HCT116 (cell line): ENCODE measurements around the gene MADD. TPM values are rescaled to one million over a fixed set of nuclear protein-coding genes. Genes with fewer than 3 reads are reported as not detected.

Experiments
- ATAC-seq: fragments of 200-7000 bp; cut with Tn5 transposase; 2 replicates; pipeline ENCODE4 v1.9.1; 2020; ENCODE audit warnings: mild to moderate bottlenecking, moderate library complexity
- BruUV-seq: library from RNA; stranded (reverse); fragments of 400-500 nt; replicated peaks from 2 replicates; lab custom pipeline; 2021; lab: Mats Ljungman, UMichigan
- CTCF ChIA-PET: fragments of 300-600 bp; sonication (Branson Sonifier 250); formaldehyde crosslinking; loops from one replicate; lab custom pipeline; 2021; ENCODE audit warnings: antibody characterized with exemption; lab: Charles Lee
- POLR2A ChIA-PET: fragments of 300-600, 350-600 bp; sonication (Branson Sonifier 250); formaldehyde crosslinking; loops from one replicate; lab custom pipeline; 2021; ENCODE audit warnings: antibody characterized with exemption; lab: Charles Lee
- RAD21 ChIA-PET, 2 experiments: fragments of 300-600 bp; sonication (Branson Sonifier 250); formaldehyde crosslinking; loops; one replicate each; lab custom pipeline; 2023; ENCODE audit warnings: low total read pairs in 2 of 2; ENCODE audit not compliant: uncharacterized antibody in 2 of 2, unreplicated experiment in 2 of 2, low non-redundant PET in 1 of 2; lab: Charles Lee
- DNase-seq: peaks from one replicate; pipeline ENCODE4 v3.0.0-alpha.2; 2010; ENCODE audit warnings: low read depth, low spot score
- H2AFZ ChIP-seq: fragments of 200-600 bp; shearing (Covaris generic), sonication (generic); 2 replicates; pipeline ENCODE4 v1.6.1; 2017; ENCODE audit warnings: low read depth, mixed run types, mixed read lengths, antibody characterized with exemption, low read length; ENCODE audit not compliant: poor library complexity, severe bottlenecking
- H3K27ac ChIP-seq: 2 replicates; pipeline ENCODE4 v1.5.1; 2012; ENCODE audit warnings: low read depth, low read length
- H3K27me3 ChIP-seq: fragments of 200-600 bp; sonication (generic); 2 replicates; pipeline ENCODE4 v1.6.1; 2016; ENCODE audit warnings: mixed run types, low read length, mixed read lengths; ENCODE audit not compliant: insufficient read depth
- H3K36me3 ChIP-seq, 2 experiments: fragments of 200-500 bp in 1 of 2; fragments of 200-600 bp in 1 of 2; sonication (Bioruptor generic) in 1 of 2; sonication (generic) in 1 of 2; 2 replicates each; pipeline versions ENCODE4 v1.5.1 to v1.6.1; 2014 to 2016; ENCODE audit warnings: low read length in 2 of 2, inconsistent platforms in 1 of 2, mixed read lengths in 1 of 2, mixed run types in 1 of 2; ENCODE audit not compliant: insufficient read depth in 2 of 2, control insufficient read depth in 1 of 2
- H3K4me1 ChIP-seq, 2 experiments: fragments of 200-600 bp in 1 of 2; sonication (generic) in 1 of 2; 2 replicates each; pipeline versions ENCODE4 v1.5.1 to v1.6.1; 2012 to 2017; ENCODE audit warnings: low read length in 2 of 2, inconsistent platforms in 1 of 2, mild to moderate bottlenecking in 1 of 2, mixed read lengths in 1 of 2, mixed run types in 1 of 2, moderate library complexity in 1 of 2; ENCODE audit not compliant: insufficient read depth in 2 of 2, control insufficient read depth in 1 of 2
- H3K4me2 ChIP-seq: fragments of 200-600 bp; sonication (generic); 2 replicates; pipeline ENCODE4 v1.6.1; 2017; ENCODE audit warnings: mixed run types, low read length, mixed read lengths
- H3K4me3 ChIP-seq, 2 experiments: fragments of 200-600 bp in 1 of 2; sonication (generic) in 1 of 2; replicated peaks in 1 of 2; 2 replicates each; pipeline ENCODE4 v1.5.1; 2011 to 2016; ENCODE audit warnings: low read length in 2 of 2, control low read depth in 1 of 2, low read depth in 1 of 2, mild to moderate bottlenecking in 1 of 2, mixed read lengths in 1 of 2, mixed run types in 1 of 2
- H3K79me2 ChIP-seq: fragments of 200-600 bp; sonication (generic); 2 replicates; pipeline ENCODE4 v1.6.1; 2017; ENCODE audit warnings: mild to moderate bottlenecking, mixed run types, low read length, moderate library complexity, mixed read lengths; ENCODE audit not compliant: insufficient read depth
- H3K9ac ChIP-seq: fragments of 200-600 bp; sonication (generic); 2 replicates; pipeline ENCODE4 v1.6.1; 2016; ENCODE audit warnings: low read length, mixed read lengths
- H3K9me2 ChIP-seq: fragments of 200-600 bp; sonication (generic), shearing (Covaris generic); 2 replicates; pipeline ENCODE4 v1.6.1; 2017; ENCODE audit warnings: mixed run types, mild to moderate bottlenecking, moderate library complexity; ENCODE audit not compliant: insufficient read depth
- H3K9me3 ChIP-seq, 2 experiments: fragments of 200-500 bp in 1 of 2; fragments of 200-600 bp in 1 of 2; sonication (Bioruptor generic) in 1 of 2; sonication (generic) in 1 of 2; 2 replicates each; pipeline ENCODE4 v1.6.1; 2014 to 2017; ENCODE audit warnings: low read length in 2 of 2, mixed read lengths in 2 of 2, inconsistent platforms in 1 of 2, low read depth in 1 of 2, mild to moderate bottlenecking in 1 of 2, mixed run types in 1 of 2, moderate library complexity in 1 of 2; ENCODE audit not compliant: control insufficient read depth in 1 of 2, insufficient read depth in 1 of 2
- H4K20me1 ChIP-seq: fragments of 200-600 bp; sonication (generic), shearing (Covaris generic); 2 replicates; pipeline ENCODE4 v1.6.1; 2017; ENCODE audit warnings: mixed run types, mild to moderate bottlenecking, moderate library complexity; ENCODE audit not compliant: insufficient read depth
- CBX3 ChIP-seq: IDR thresholded peaks from 2 replicates; pipeline ENCODE4 v1.6.1; 2012; ENCODE audit warnings: low read depth
- CEBPB ChIP-seq: IDR thresholded peaks from 2 replicates; pipeline ENCODE4 v1.6.1; 2012; ENCODE audit warnings: low read depth
- EGR1 ChIP-seq: IDR thresholded peaks from 2 replicates; pipeline ENCODE4 v1.6.1; 2012; ENCODE audit warnings: low read depth
- EZH2 ChIP-seq: fragments of 200-600 bp; sonication (generic); IDR thresholded peaks from 2 replicates; pipeline ENCODE4 v1.6.1; 2017; ENCODE audit warnings: antibody characterized with exemption, mixed run types
- EZH2phosphoT487 ChIP-seq: fragments of 200-600 bp; IDR thresholded peaks from 2 replicates; pipeline ENCODE4 v1.6.1; 2018; ENCODE audit warnings: antibody characterized with exemption, borderline replicate concordance
- FOSL1 ChIP-seq: IDR thresholded peaks from 2 replicates; pipeline ENCODE4 v1.6.1; 2012; ENCODE audit warnings: low read depth
- JUND ChIP-seq: IDR thresholded peaks from 2 replicates; pipeline ENCODE4 v1.6.1; 2012
- SP1 ChIP-seq: IDR thresholded peaks from 2 replicates; pipeline ENCODE4 v1.6.1; 2012; ENCODE audit warnings: low read depth
- YY1 ChIP-seq: IDR thresholded peaks from 2 replicates; pipeline ENCODE4 v1.6.1; 2011; ENCODE audit warnings: low read length, low read depth, moderate library complexity, mild to moderate bottlenecking; ENCODE audit not compliant: insufficient replicate concordance; ENCODE audit errors: extremely low read depth
- ZNF274 ChIP-seq: fragments of 200-500 bp; sonication (Bioruptor generic); IDR thresholded peaks from 2 replicates; pipeline ENCODE4 v1.6.1; 2014; ENCODE audit warnings: mild to moderate bottlenecking, low read depth, low read length, inconsistent platforms
- intact Hi-C: fragments of 100-400 bp; cut with micrococcal nuclease; formaldehyde crosslinking; loops from 2 replicates; pipeline ENCODE4 v1.10.0; 2022
- total RNA-seq: library from RNA; stranded (reverse); gene quantifications from one replicate; pipeline ENCODE4 v1.2.1, GENCODE V29; 2021; ENCODE audit not compliant: unreplicated experiment
- TF ChIP-seq, protein P1 (sequence below): IDR thresholded peaks from 2 replicates; pipeline ENCODE4 v1.6.1; 2012; ENCODE audit warnings: low read depth
- TF ChIP-seq, protein P2 (sequence below), 3 experiments: fragments of 200-600 bp in 1 of 3; sonication (generic) in 1 of 3; IDR thresholded peaks in 2 of 3; conservative IDR thresholded peaks in 1 of 3; 2 replicates each; pipeline ENCODE4 v1.5.1; 2012 to 2017; ENCODE audit warnings: low read depth in 2 of 3, low read length in 2 of 3, antibody characterized with exemption in 1 of 3, borderline replicate concordance in 1 of 3, control low read depth in 1 of 3, mild to moderate bottlenecking in 1 of 3, mixed read lengths in 1 of 3, mixed run types in 1 of 3, moderate library complexity in 1 of 3; ENCODE audit not compliant: insufficient read depth in 1 of 3
- TF ChIP-seq, protein P3 (sequence below): IDR thresholded peaks from 2 replicates; pipeline ENCODE4 v1.6.1; 2012

Gene MADD
- total RNA-seq, 1 experiment from 2014 or later: 37.1 TPM

DNA sequence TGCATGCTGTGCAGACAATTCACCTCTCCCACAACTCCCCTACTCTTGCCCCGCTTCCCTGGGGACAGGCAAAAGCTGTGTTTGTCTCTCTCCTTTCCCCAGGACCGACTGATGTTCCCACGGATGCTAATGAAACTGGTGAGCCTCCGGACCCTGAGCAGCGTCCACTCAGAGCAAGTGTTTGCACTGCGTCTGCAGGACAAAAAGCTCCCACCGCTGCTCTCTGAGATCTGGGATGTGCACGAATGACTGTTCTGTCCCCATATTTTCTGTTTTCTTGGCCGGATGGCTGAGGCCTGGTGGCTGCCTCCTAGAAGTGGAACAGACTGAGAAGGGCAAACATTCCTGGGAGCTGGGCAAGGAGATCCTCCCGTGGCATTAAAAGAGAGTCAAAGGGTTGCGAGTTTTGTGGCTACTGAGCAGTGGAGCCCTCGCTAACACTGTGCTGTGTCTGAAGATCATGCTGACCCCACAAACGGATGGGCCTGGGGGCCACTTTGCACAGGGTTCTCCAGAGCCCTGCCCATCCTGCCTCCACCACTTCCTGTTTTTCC, 1.4 kb upstream of the MADD start:
- H3K9ac ChIP-seq: peak overlapping the region; percentile 78
- intact Hi-C loops: no loop called here
- H3K79me2 ChIP-seq: peaks cover 28% of the 10 kb centered on the region
- H3K27ac ChIP-seq: peak overlapping the region; percentile 89
- H3K4me2 ChIP-seq: peak overlapping the region; percentile 83
- TSS peak; percentile 72 for BruUV-seq
- H4K20me1 ChIP-seq: no peaks in the 10 kb centered on the region
- no peak for ATAC-seq
- CTCF ChIA-PET: no interaction called here
- H3K4me1 ChIP-seq: peaks cover 22 to 47% of the 10 kb centered on the region in 2 experiments
- H3K36me3 ChIP-seq: no peaks in the 10 kb centered on the region
- H3K4me3 ChIP-seq: peak overlapping the region; percentile 59 to 76
- RAD21 ChIA-PET: no interaction called here
- no peak for TF ChIP-seq YY1
- no peak for TF ChIP-seq CBX3
- no peak for TF ChIP-seq ZNF274
- TF ChIP-seq EZH2: no peak
- TF ChIP-seq EZH2phosphoT487: no peak
- no peaks in the 10 kb centered on the region for H3K27me3 ChIP-seq
- no peaks in the 10 kb centered on the region for H3K9me2 ChIP-seq
- POLR2A ChIA-PET: interaction anchor here (0.5 kb wide), 1 partner anchor 668 kb away, joined by 3 read pairs; no protein-coding TSS in a partner anchor
- no peaks in the 10 kb centered on the region for H3K9me3 ChIP-seq
- no peak overlapping the region for H2AFZ ChIP-seq
- DNase-seq: no peak

DNA sequence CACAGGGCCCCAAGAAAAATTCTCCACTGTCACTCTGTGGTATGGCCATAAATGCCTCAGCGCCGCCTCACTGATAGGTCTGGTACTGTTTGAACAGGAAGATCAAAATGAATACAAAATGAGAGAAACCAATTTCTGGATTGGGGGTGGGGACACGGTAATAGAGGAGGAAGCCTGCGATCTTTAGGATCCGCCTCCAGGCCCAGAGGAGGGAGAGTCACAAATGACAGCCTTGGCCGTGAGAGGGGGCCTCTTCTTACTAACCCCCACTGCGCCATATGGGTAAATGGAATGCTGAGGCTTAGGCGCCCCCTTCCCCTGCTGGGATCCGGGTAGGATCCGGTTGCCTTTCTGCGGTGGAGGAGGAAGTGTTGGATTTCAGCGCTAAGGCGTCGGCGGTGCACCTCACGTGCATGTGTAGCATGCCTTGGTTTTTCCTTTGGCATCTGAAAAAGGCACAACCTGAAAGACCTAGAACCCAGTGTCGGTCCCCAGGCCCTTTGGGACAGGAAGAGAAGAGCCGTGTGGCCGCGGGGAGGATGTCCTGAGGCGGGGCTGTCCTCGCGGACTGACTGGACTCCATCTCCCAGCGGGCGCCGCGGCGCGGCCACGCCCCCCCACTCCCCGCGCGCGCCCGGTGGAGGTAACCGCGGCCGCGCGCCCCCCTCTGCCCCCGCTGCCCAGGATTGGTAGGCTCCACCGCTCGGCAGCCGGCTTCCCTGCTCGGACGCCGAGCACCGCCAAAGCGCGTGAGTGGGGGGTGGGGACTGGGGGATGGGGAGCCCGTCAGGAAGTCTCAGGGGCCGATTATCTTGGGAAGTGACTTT, 718 bp upstream of the MADD start:
- ChIA-PET CTCF (no interaction called here), RAD21 (no interaction called here), POLR2A (interaction anchor here (0.5 kb wide), 1 partner anchor 667 kb away, joined by 3 read pairs; no protein-coding TSS in a partner anchor)
- H3K9ac ChIP-seq: peak overlapping the region; percentile 78
- DNase-seq: peak; percentile 47
- no peaks in the 10 kb centered on the region for H3K27me3 ChIP-seq
- peaks cover 22 to 47% of the 10 kb centered on the region in 2 experiments for H3K4me1 ChIP-seq
- intact Hi-C loops: no loop called here
- H3K36me3 ChIP-seq: no peaks in the 10 kb centered on the region
- peaks cover 35% of the 10 kb centered on the region for H3K79me2 ChIP-seq
- peak overlapping the region; percentile 89 for H3K27ac ChIP-seq
- no peaks in the 10 kb centered on the region for H3K9me3 ChIP-seq
- peak overlapping the region; percentile 83 for H3K4me2 ChIP-seq
- peak overlapping the region; percentile 59 to 76 for H3K4me3 ChIP-seq
- ATAC-seq: peak; percentile 72
- H2AFZ ChIP-seq: peak overlapping the region; percentile 24
- no peaks in the 10 kb centered on the region for H4K20me1 ChIP-seq
- H3K9me2 ChIP-seq: no peaks in the 10 kb centered on the region
- no TSS peak for BruUV-seq
- TF ChIP-seq FOSL1 (no peak), JUND (no peak), EZH2phosphoT487 (no peak), SP1 (peak; percentile 33), CEBPB (no peak), EGR1 (0 out of 2 replicates have a peak, but pooled peaks have one; percentile 22)
- TF ChIP-seq, protein P1, sequence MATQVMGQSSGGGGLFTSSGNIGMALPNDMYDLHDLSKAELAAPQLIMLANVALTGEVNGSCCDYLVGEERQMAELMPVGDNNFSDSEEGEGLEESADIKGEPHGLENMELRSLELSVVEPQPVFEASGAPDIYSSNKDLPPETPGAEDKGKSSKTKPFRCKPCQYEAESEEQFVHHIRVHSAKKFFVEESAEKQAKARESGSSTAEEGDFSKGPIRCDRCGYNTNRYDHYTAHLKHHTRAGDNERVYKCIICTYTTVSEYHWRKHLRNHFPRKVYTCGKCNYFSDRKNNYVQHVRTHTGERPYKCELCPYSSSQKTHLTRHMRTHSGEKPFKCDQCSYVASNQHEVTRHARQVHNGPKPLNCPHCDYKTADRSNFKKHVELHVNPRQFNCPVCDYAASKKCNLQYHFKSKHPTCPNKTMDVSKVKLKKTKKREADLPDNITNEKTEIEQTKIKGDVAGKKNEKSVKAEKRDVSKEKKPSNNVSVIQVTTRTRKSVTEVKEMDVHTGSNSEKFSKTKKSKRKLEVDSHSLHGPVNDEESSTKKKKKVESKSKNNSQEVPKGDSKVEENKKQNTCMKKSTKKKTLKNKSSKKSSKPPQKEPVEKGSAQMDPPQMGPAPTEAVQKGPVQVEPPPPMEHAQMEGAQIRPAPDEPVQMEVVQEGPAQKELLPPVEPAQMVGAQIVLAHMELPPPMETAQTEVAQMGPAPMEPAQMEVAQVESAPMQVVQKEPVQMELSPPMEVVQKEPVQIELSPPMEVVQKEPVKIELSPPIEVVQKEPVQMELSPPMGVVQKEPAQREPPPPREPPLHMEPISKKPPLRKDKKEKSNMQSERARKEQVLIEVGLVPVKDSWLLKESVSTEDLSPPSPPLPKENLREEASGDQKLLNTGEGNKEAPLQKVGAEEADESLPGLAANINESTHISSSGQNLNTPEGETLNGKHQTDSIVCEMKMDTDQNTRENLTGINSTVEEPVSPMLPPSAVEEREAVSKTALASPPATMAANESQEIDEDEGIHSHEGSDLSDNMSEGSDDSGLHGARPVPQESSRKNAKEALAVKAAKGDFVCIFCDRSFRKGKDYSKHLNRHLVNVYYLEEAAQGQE: no peak
- TF ChIP-seq, protein P2, sequence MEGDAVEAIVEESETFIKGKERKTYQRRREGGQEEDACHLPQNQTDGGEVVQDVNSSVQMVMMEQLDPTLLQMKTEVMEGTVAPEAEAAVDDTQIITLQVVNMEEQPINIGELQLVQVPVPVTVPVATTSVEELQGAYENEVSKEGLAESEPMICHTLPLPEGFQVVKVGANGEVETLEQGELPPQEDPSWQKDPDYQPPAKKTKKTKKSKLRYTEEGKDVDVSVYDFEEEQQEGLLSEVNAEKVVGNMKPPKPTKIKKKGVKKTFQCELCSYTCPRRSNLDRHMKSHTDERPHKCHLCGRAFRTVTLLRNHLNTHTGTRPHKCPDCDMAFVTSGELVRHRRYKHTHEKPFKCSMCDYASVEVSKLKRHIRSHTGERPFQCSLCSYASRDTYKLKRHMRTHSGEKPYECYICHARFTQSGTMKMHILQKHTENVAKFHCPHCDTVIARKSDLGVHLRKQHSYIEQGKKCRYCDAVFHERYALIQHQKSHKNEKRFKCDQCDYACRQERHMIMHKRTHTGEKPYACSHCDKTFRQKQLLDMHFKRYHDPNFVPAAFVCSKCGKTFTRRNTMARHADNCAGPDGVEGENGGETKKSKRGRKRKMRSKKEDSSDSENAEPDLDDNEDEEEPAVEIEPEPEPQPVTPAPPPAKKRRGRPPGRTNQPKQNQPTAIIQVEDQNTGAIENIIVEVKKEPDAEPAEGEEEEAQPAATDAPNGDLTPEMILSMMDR (IDR thresholded peaks at IDR 0.05 in 2 of 3, conservative IDR thresholded peaks at IDR 0.05 in 1 of 3; ENCODE audit: borderline replicate concordance in 1 of 3, insufficient read depth in 1 of 3, low read depth in 2 of 3, low read length in 2 of 3): no peak
- TF ChIP-seq, protein P3, sequence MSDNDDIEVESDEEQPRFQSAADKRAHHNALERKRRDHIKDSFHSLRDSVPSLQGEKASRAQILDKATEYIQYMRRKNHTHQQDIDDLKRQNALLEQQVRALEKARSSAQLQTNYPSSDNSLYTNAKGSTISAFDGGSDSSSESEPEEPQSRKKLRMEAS: peak; percentile 85
